ENCODE measurements around the gene SACS. TPM values are rescaled to one million over a fixed set of nuclear protein-coding genes. Genes with fewer than 3 reads are reported as not detected.
A peak's percentile ranks its signal among the peaks of the same experiment; 100 is the strongest.

SACS gene
- polyA plus RNA-seq, 1 donor, result 5.4 TPM

- Histone ChIP-seq H3K27ac (ENCODE audit: low read length) (no peak overlapping the region), H3K4me1 (ENCODE audit: control insufficient read depth, insufficient read depth, low read length) (no peaks in the 10 kb centered on the region), H3K27me3 (ENCODE audit: control insufficient read depth, insufficient read depth, low read length) (no peaks in the 10 kb centered on the region), H3K9me3 (ENCODE audit: control insufficient read depth, low read depth, low read length) (no peaks in the 10 kb centered on the region), H3K4me3 (ENCODE audit: low read length) (no peak overlapping the region), H3K36me3 (ENCODE audit: control insufficient read depth, insufficient read depth, low read length) (no peaks in the 10 kb centered on the region)
- 80% methylated on average over 1 of the region's 4 CpGs for WGBS (ENCODE audit: insufficient coverage, low lambda C conversion rate)
- no peak for DNase-seq
These were observed 49.4 kb downstream of the SACS start for GRCh38 chr13:23384111-23384510.

- H3K9me3 ChIP-seq (ENCODE audit: control insufficient read depth, low read depth, low read length), result no peaks in the 10 kb centered on the region
- no peaks in the 10 kb centered on the region for H3K36me3 ChIP-seq (ENCODE audit: control insufficient read depth, insufficient read depth, low read length)
- no peak for DNase-seq
- no peak overlapping the region for H3K27ac ChIP-seq (ENCODE audit: low read length)
- no peak overlapping the region for H3K4me3 ChIP-seq (ENCODE audit: low read length)
- 100% methylated on average over 1 of the region's 6 CpGs for WGBS (ENCODE audit: insufficient coverage, low lambda C conversion rate)
- no peaks in the 10 kb centered on the region for H3K4me1 ChIP-seq (ENCODE audit: control insufficient read depth, insufficient read depth, low read length)
- H3K27me3 ChIP-seq (ENCODE audit: control insufficient read depth, insufficient read depth, low read length), result no peaks in the 10 kb centered on the region
These were observed 50.4 kb downstream of the SACS start for GRCh38 chr13:23383151-23383550.

GRCh38 chr13:23381866-23382265 lies 51.6 kb downstream of the SACS start:
- H3K4me3 ChIP-seq (ENCODE audit: low read length), result no peak overlapping the region
- DNase-seq, result no peak
- H3K27me3 ChIP-seq (ENCODE audit: control insufficient read depth, insufficient read depth, low read length), result no peaks in the 10 kb centered on the region
- H3K27ac ChIP-seq (ENCODE audit: low read length), result no peak overlapping the region
- WGBS (ENCODE audit: insufficient coverage, low lambda C conversion rate), result 67% methylated on average over 3 of the region's 6 CpGs
- no peaks in the 10 kb centered on the region for H3K36me3 ChIP-seq (ENCODE audit: control insufficient read depth, insufficient read depth, low read length)
- no peaks in the 10 kb centered on the region for H3K9me3 ChIP-seq (ENCODE audit: control insufficient read depth, low read depth, low read length)
- no peaks in the 10 kb centered on the region for H3K4me1 ChIP-seq (ENCODE audit: control insufficient read depth, insufficient read depth, low read length)

- H3K4me1 ChIP-seq (ENCODE audit: control insufficient read depth, insufficient read depth, low read length), result no peaks in the 10 kb centered on the region
These were observed 53.0 kb downstream of the SACS start for GRCh38 chr13:23380534-23380933.

GRCh38 chr13:23377983-23378632 lies 55.4 kb downstream of the SACS start:
- Histone ChIP-seq H3K4me1 (ENCODE audit: control insufficient read depth, insufficient read depth, low read length) (peaks cover 2% of the 10 kb centered on the region), H3K27me3 (ENCODE audit: control insufficient read depth, insufficient read depth, low read length) (no peaks in the 10 kb centered on the region), H3K36me3 (ENCODE audit: control insufficient read depth, insufficient read depth, low read length) (no peaks in the 10 kb centered on the region), H3K9me3 (ENCODE audit: control insufficient read depth, low read depth, low read length) (no peaks in the 10 kb centered on the region), H3K27ac (ENCODE audit: low read length) (no peak overlapping the region), H3K4me3 (ENCODE audit: low read length) (no peak overlapping the region)
- whole genome bisulfite sequencing (ENCODE audit: insufficient coverage, low lambda C conversion rate), result 97% methylated on average over 5 of the region's 11 CpGs
- DNase-seq, result no peak

More at GRCh38 chr13:23380534-23380933, 53.0 kb downstream of the SACS start:
- WGBS (ENCODE audit: insufficient coverage, low lambda C conversion rate), result no CpG with 5 or more reads among the region's 5 CpGs
- H3K36me3 ChIP-seq (ENCODE audit: control insufficient read depth, insufficient read depth, low read length), result no peaks in the 10 kb centered on the region
- H3K27me3 ChIP-seq (ENCODE audit: control insufficient read depth, insufficient read depth, low read length), result no peaks in the 10 kb centered on the region
- no peaks in the 10 kb centered on the region for H3K9me3 ChIP-seq (ENCODE audit: control insufficient read depth, low read depth, low read length)
- no peak overlapping the region for H3K4me3 ChIP-seq (ENCODE audit: low read length)
- DNase-seq, result no peak
- no peak overlapping the region for H3K27ac ChIP-seq (ENCODE audit: low read length)

GRCh38 chr13:23377579-23377978 lies 55.9 kb downstream of the SACS start:
- no peak for DNase-seq
- peaks cover 2% of the 10 kb centered on the region for H3K36me3 ChIP-seq (ENCODE audit: control insufficient read depth, insufficient read depth, low read length)
- H3K9me3 ChIP-seq (ENCODE audit: control insufficient read depth, low read depth, low read length), result no peaks in the 10 kb centered on the region
- no peaks in the 10 kb centered on the region for H3K27me3 ChIP-seq (ENCODE audit: control insufficient read depth, insufficient read depth, low read length)
- no peak overlapping the region for H3K4me3 ChIP-seq (ENCODE audit: low read length)
- 100% methylated on average over 2 of the region's 7 CpGs for WGBS (ENCODE audit: insufficient coverage, low lambda C conversion rate)
- H3K27ac ChIP-seq (ENCODE audit: low read length), result no peak overlapping the region
- peaks cover 2% of the 10 kb centered on the region for H3K4me1 ChIP-seq (ENCODE audit: control insufficient read depth, insufficient read depth, low read length)

GRCh38 chr13:23375001-23375971 lies 58.2 kb downstream of the SACS start:
- Histone ChIP-seq H3K4me3 (ENCODE audit: low read length) (peak overlapping the region; percentile 41), H3K27me3 (ENCODE audit: control insufficient read depth, insufficient read depth, low read length) (no peaks in the 10 kb centered on the region), H3K27ac (ENCODE audit: low read length) (peak overlapping the region; percentile 3), H3K9me3 (ENCODE audit: control insufficient read depth, low read depth, low read length) (no peaks in the 10 kb centered on the region), H3K4me1 (ENCODE audit: control insufficient read depth, insufficient read depth, low read length) (peaks cover 2% of the 10 kb centered on the region), H3K36me3 (ENCODE audit: control insufficient read depth, insufficient read depth, low read length) (peaks cover 7% of the 10 kb centered on the region)
- DNase-seq, result peak; percentile 83 to 89
- WGBS (ENCODE audit: insufficient coverage, low lambda C conversion rate), result 0% methylated on average over 1 of the region's 117 CpGs

- H3K4me1 ChIP-seq (ENCODE audit: control insufficient read depth, insufficient read depth, low read length), result peaks cover 2% of the 10 kb centered on the region
- H3K4me3 ChIP-seq (ENCODE audit: low read length), result no peak overlapping the region
- H3K36me3 ChIP-seq (ENCODE audit: control insufficient read depth, insufficient read depth, low read length), result peaks cover 7% of the 10 kb centered on the region
- 90% methylated on average over 2 of the region's 5 CpGs for WGBS (ENCODE audit: insufficient coverage, low lambda C conversion rate)
- no peaks in the 10 kb centered on the region for H3K9me3 ChIP-seq (ENCODE audit: control insufficient read depth, low read depth, low read length)
- H3K27ac ChIP-seq (ENCODE audit: low read length), result no peak overlapping the region
- H3K27me3 ChIP-seq (ENCODE audit: control insufficient read depth, insufficient read depth, low read length), result no peaks in the 10 kb centered on the region
- no peak for DNase-seq
These were observed 61.1 kb downstream of the SACS start for GRCh38 chr13:23372264-23372906.

GRCh38 chr13:23367907-23368306 lies 65.6 kb downstream of the SACS start:
- peaks cover 22% of the 10 kb centered on the region for H3K36me3 ChIP-seq (ENCODE audit: control insufficient read depth, insufficient read depth, low read length)
- H3K4me3 ChIP-seq (ENCODE audit: low read length), result no peak overlapping the region
- no peaks in the 10 kb centered on the region for H3K27me3 ChIP-seq (ENCODE audit: control insufficient read depth, insufficient read depth, low read length)
- H3K4me1 ChIP-seq (ENCODE audit: control insufficient read depth, insufficient read depth, low read length), result no peaks in the 10 kb centered on the region
- no peak overlapping the region for H3K27ac ChIP-seq (ENCODE audit: low read length)
- H3K9me3 ChIP-seq (ENCODE audit: control insufficient read depth, low read depth, low read length), result no peaks in the 10 kb centered on the region
- DNase-seq, result no peak
- 100% methylated on average over 1 of the region's 6 CpGs for WGBS (ENCODE audit: insufficient coverage, low lambda C conversion rate)

- H3K27me3 ChIP-seq (ENCODE audit: control insufficient read depth, insufficient read depth, low read length), result no peaks in the 10 kb centered on the region
- no CpG with 5 or more reads among the region's 3 CpGs for WGBS (ENCODE audit: insufficient coverage, low lambda C conversion rate)
- DNase-seq, result no peak
- H3K4me3 ChIP-seq (ENCODE audit: low read length), result no peak overlapping the region
- no peaks in the 10 kb centered on the region for H3K4me1 ChIP-seq (ENCODE audit: control insufficient read depth, insufficient read depth, low read length)
- H3K27ac ChIP-seq (ENCODE audit: low read length), result no peak overlapping the region
- H3K36me3 ChIP-seq (ENCODE audit: control insufficient read depth, insufficient read depth, low read length), result peaks cover 18% of the 10 kb centered on the region
- H3K9me3 ChIP-seq (ENCODE audit: control insufficient read depth, low read depth, low read length), result no peaks in the 10 kb centered on the region
These were observed 67.8 kb downstream of the SACS start for GRCh38 chr13:23365652-23366051.
